ENCODE results near the gene LRMDA.

LRMDA gene

GRCh38 chr10:75649466-75649865 is 218.0 kb downstream of the LRMDA start:
- Histone ChIP-seq H3K4me3 (ENCODE audit: low read depth, low read length) (no peak overlapping the region), H3K36me3 (ENCODE audit: control insufficient read depth, insufficient read depth, low read length) (no peaks in the 10 kb centered on the region), H3K9me3 (ENCODE audit: control insufficient read depth, insufficient read depth, low read length) (no peaks in the 10 kb centered on the region), H3K27me3 (ENCODE audit: control insufficient read depth, insufficient read depth, low read length) (peaks cover 23% of the 10 kb centered on the region), H3K27ac (ENCODE audit: low read depth, low read length) (no peak overlapping the region), H3K9ac (ENCODE audit: low read depth, low read length) (no peak overlapping the region), H3K4me1 (ENCODE audit: control insufficient read depth, insufficient read depth, low read length) (no peaks in the 10 kb centered on the region)

GRCh38 chr10:75650648-75651047 is 219.2 kb downstream of the LRMDA start:
- H3K4me3 ChIP-seq (ENCODE audit: low read depth, low read length), result no peak overlapping the region
- H3K9ac ChIP-seq (ENCODE audit: low read depth, low read length), result no peak overlapping the region
- H3K4me1 ChIP-seq (ENCODE audit: control insufficient read depth, insufficient read depth, low read length), result no peaks in the 10 kb centered on the region
- H3K9me3 ChIP-seq (ENCODE audit: control insufficient read depth, insufficient read depth, low read length), result no peaks in the 10 kb centered on the region
- H3K27ac ChIP-seq (ENCODE audit: low read depth, low read length), result no peak overlapping the region
- H3K27me3 ChIP-seq (ENCODE audit: control insufficient read depth, insufficient read depth, low read length), result peaks cover 23% of the 10 kb centered on the region
- no peaks in the 10 kb centered on the region for H3K36me3 ChIP-seq (ENCODE audit: control insufficient read depth, insufficient read depth, low read length)

GRCh38 chr10:75651417-75651816 is 220.0 kb downstream of the LRMDA start:
- no peaks in the 10 kb centered on the region for H3K4me1 ChIP-seq (ENCODE audit: control insufficient read depth, insufficient read depth, low read length)
- H3K36me3 ChIP-seq (ENCODE audit: control insufficient read depth, insufficient read depth, low read length), result no peaks in the 10 kb centered on the region
- H3K27me3 ChIP-seq (ENCODE audit: control insufficient read depth, insufficient read depth, low read length), result peaks cover 23% of the 10 kb centered on the region
- H3K9ac ChIP-seq (ENCODE audit: low read depth, low read length), result no peak overlapping the region
- no peak overlapping the region for H3K27ac ChIP-seq (ENCODE audit: low read depth, low read length)
- H3K4me3 ChIP-seq (ENCODE audit: low read depth, low read length), result no peak overlapping the region
- no peaks in the 10 kb centered on the region for H3K9me3 ChIP-seq (ENCODE audit: control insufficient read depth, insufficient read depth, low read length)

GRCh38 chr10:75652146-75652740 is 220.8 kb downstream of the LRMDA start:
- H3K27me3 ChIP-seq (ENCODE audit: control insufficient read depth, insufficient read depth, low read length), result peaks cover 23% of the 10 kb centered on the region
- H3K27ac ChIP-seq (ENCODE audit: low read depth, low read length), result no peak overlapping the region
- no peak overlapping the region for H3K9ac ChIP-seq (ENCODE audit: low read depth, low read length)
- no peaks in the 10 kb centered on the region for H3K36me3 ChIP-seq (ENCODE audit: control insufficient read depth, insufficient read depth, low read length)
- no peaks in the 10 kb centered on the region for H3K4me1 ChIP-seq (ENCODE audit: control insufficient read depth, insufficient read depth, low read length)
- H3K4me3 ChIP-seq (ENCODE audit: low read depth, low read length), result no peak overlapping the region
- no peaks in the 10 kb centered on the region for H3K9me3 ChIP-seq (ENCODE audit: control insufficient read depth, insufficient read depth, low read length)

- Histone ChIP-seq H3K36me3 (ENCODE audit: control insufficient read depth, insufficient read depth, low read length) (no peaks in the 10 kb centered on the region), H3K4me3 (ENCODE audit: low read depth, low read length) (no peak overlapping the region), H3K4me1 (ENCODE audit: control insufficient read depth, insufficient read depth, low read length) (no peaks in the 10 kb centered on the region), H3K27ac (ENCODE audit: low read depth, low read length) (no peak overlapping the region), H3K9ac (ENCODE audit: low read depth, low read length) (no peak overlapping the region), H3K9me3 (ENCODE audit: control insufficient read depth, insufficient read depth, low read length) (no peaks in the 10 kb centered on the region), H3K27me3 (ENCODE audit: control insufficient read depth, insufficient read depth, low read length) (peaks cover 14% of the 10 kb centered on the region)
Measured at GRCh38 chr10:75653761-75654160, 222.3 kb downstream of the LRMDA start.

- Histone ChIP-seq H3K9me3 (ENCODE audit: control insufficient read depth, insufficient read depth, low read length) (no peaks in the 10 kb centered on the region), H3K9ac (ENCODE audit: low read depth, low read length) (no peak overlapping the region), H3K4me1 (ENCODE audit: control insufficient read depth, insufficient read depth, low read length) (no peaks in the 10 kb centered on the region), H3K27me3 (ENCODE audit: control insufficient read depth, insufficient read depth, low read length) (peaks cover 8% of the 10 kb centered on the region), H3K36me3 (ENCODE audit: control insufficient read depth, insufficient read depth, low read length) (no peaks in the 10 kb centered on the region), H3K4me3 (ENCODE audit: low read depth, low read length) (no peak overlapping the region), H3K27ac (ENCODE audit: low read depth, low read length) (no peak overlapping the region)
Measured at GRCh38 chr10:75654171-75654771, 222.8 kb downstream of the LRMDA start.

GRCh38 chr10:75654772-75655171 is 223.3 kb downstream of the LRMDA start:
- Histone ChIP-seq H3K27ac (ENCODE audit: low read depth, low read length) (no peak overlapping the region), H3K4me1 (ENCODE audit: control insufficient read depth, insufficient read depth, low read length) (no peaks in the 10 kb centered on the region), H3K9ac (ENCODE audit: low read depth, low read length) (no peak overlapping the region), H3K9me3 (ENCODE audit: control insufficient read depth, insufficient read depth, low read length) (no peaks in the 10 kb centered on the region), H3K27me3 (ENCODE audit: control insufficient read depth, insufficient read depth, low read length) (peaks cover 7% of the 10 kb centered on the region), H3K36me3 (ENCODE audit: control insufficient read depth, insufficient read depth, low read length) (no peaks in the 10 kb centered on the region), H3K4me3 (ENCODE audit: low read depth, low read length) (no peak overlapping the region)

- H3K4me3 ChIP-seq (ENCODE audit: low read depth, low read length), result no peak overlapping the region
- H3K27ac ChIP-seq (ENCODE audit: low read depth, low read length), result no peak overlapping the region
- no peaks in the 10 kb centered on the region for H3K36me3 ChIP-seq (ENCODE audit: control insufficient read depth, insufficient read depth, low read length)
- H3K4me1 ChIP-seq (ENCODE audit: control insufficient read depth, insufficient read depth, low read length), result no peaks in the 10 kb centered on the region
- H3K9ac ChIP-seq (ENCODE audit: low read depth, low read length), result no peak overlapping the region
- peaks cover 7% of the 10 kb centered on the region; the same call in 1 of the 2 replicates for H3K27me3 ChIP-seq (ENCODE audit: control insufficient read depth, insufficient read depth, low read length)
- H3K9me3 ChIP-seq (ENCODE audit: control insufficient read depth, insufficient read depth, low read length), result no peaks in the 10 kb centered on the region
Measured at GRCh38 chr10:75655791-75656451, 224.5 kb downstream of the LRMDA start.

GRCh38 chr10:75657351-75657750 is 225.9 kb downstream of the LRMDA start:
- no peak overlapping the region for H3K9ac ChIP-seq (ENCODE audit: low read depth, low read length)
- H3K4me3 ChIP-seq (ENCODE audit: low read depth, low read length), result no peak overlapping the region
- no peaks in the 10 kb centered on the region for H3K9me3 ChIP-seq (ENCODE audit: control insufficient read depth, insufficient read depth, low read length)
- H3K36me3 ChIP-seq (ENCODE audit: control insufficient read depth, insufficient read depth, low read length), result no peaks in the 10 kb centered on the region
- H3K4me1 ChIP-seq (ENCODE audit: control insufficient read depth, insufficient read depth, low read length), result no peaks in the 10 kb centered on the region
- peaks cover 5% of the 10 kb centered on the region; the same call in 1 of the 2 replicates for H3K27me3 ChIP-seq (ENCODE audit: control insufficient read depth, insufficient read depth, low read length)
- no peak overlapping the region for H3K27ac ChIP-seq (ENCODE audit: low read depth, low read length)

GRCh38 chr10:75658036-75658435 is 226.6 kb downstream of the LRMDA start:
- Histone ChIP-seq H3K9ac (ENCODE audit: low read depth, low read length) (no peak overlapping the region), H3K27me3 (ENCODE audit: control insufficient read depth, insufficient read depth, low read length) (peaks cover 4% of the 10 kb centered on the region; the same call in 1 of the 2 replicates), H3K9me3 (ENCODE audit: control insufficient read depth, insufficient read depth, low read length) (no peaks in the 10 kb centered on the region), H3K36me3 (ENCODE audit: control insufficient read depth, insufficient read depth, low read length) (no peaks in the 10 kb centered on the region), H3K4me1 (ENCODE audit: control insufficient read depth, insufficient read depth, low read length) (no peaks in the 10 kb centered on the region), H3K27ac (ENCODE audit: low read depth, low read length) (no peak overlapping the region), H3K4me3 (ENCODE audit: low read depth, low read length) (no peak overlapping the region)

- H3K27ac ChIP-seq (ENCODE audit: low read depth, low read length), result no peak overlapping the region
- no peaks in the 10 kb centered on the region for H3K27me3 ChIP-seq (ENCODE audit: control insufficient read depth, insufficient read depth, low read length)
- H3K9me3 ChIP-seq (ENCODE audit: control insufficient read depth, insufficient read depth, low read length), result no peaks in the 10 kb centered on the region
- H3K4me1 ChIP-seq (ENCODE audit: control insufficient read depth, insufficient read depth, low read length), result no peaks in the 10 kb centered on the region
- H3K9ac ChIP-seq (ENCODE audit: low read depth, low read length), result no peak overlapping the region
- H3K4me3 ChIP-seq (ENCODE audit: low read depth, low read length), result no peak overlapping the region
- no peaks in the 10 kb centered on the region for H3K36me3 ChIP-seq (ENCODE audit: control insufficient read depth, insufficient read depth, low read length)
Measured at GRCh38 chr10:75658496-75658895, 227.1 kb downstream of the LRMDA start.

All from HUES48 (cell line).